SK-N-SH treated with all-trans-retinoic acid at 6 μM for 48 hours (cell line): ENCODE results near the gene TTPAL.

ENCODE experiments used
- ATAC-seq: fragments of 200-7000 bp; cut with Tn5 transposase; 3 replicates; pipeline ENCODE4 v1.9.1; 2020; ENCODE audit warnings: mild to moderate bottlenecking, moderate library complexity
- ARNTL ChIP-seq: fragments of 450-650 bp; formaldehyde crosslinking; IDR thresholded peaks from 2 replicates; pipeline ENCODE4 v1.5.0; 2020; ENCODE audit warnings: low read depth, mild to moderate bottlenecking, moderate library complexity, borderline replicate concordance
- BACH2 ChIP-seq: fragments of 250-450 bp; sonication (Bioruptor Pico); IDR thresholded peaks from 2 replicates; pipeline ENCODE4 v1.9.0; 2021; ENCODE audit warnings: mild to moderate bottlenecking, borderline replicate concordance
- CREB5 ChIP-seq: fragments of 250-450 bp; sonication (Bioruptor Pico); IDR thresholded peaks from 2 replicates; pipeline ENCODE4 v1.5.1; 2020; ENCODE audit warnings: low read depth, mild to moderate bottlenecking, moderate library complexity
- CSDC2 ChIP-seq: fragments of 250-450 bp; sonication (Bioruptor Pico); IDR thresholded peaks from 2 replicates; pipeline ENCODE4 v1.5.0; 2020; ENCODE audit warnings: mild to moderate bottlenecking, moderate library complexity
- CSRNP3 ChIP-seq: fragments of 250-450 bp; sonication (Bioruptor Pico); IDR thresholded peaks from 2 replicates; pipeline ENCODE4 v1.5.1; 2021; ENCODE audit warnings: mild to moderate bottlenecking, moderate library complexity
- ESRRG ChIP-seq: fragments of 250-450 bp; sonication (Bioruptor Pico); IDR thresholded peaks from 2 replicates; pipeline ENCODE4 v1.6.1; 2021; ENCODE audit warnings: mild to moderate bottlenecking
- GLIS3 ChIP-seq: fragments of 250-450 bp; sonication (Bioruptor Pico); IDR thresholded peaks from 2 replicates; pipeline ENCODE4 v1.5.0; 2020; ENCODE audit warnings: mild to moderate bottlenecking, moderate library complexity
- ISL1 ChIP-seq: fragments of 250-450 bp; sonication (Bioruptor Pico); IDR thresholded peaks from 2 replicates; pipeline ENCODE4 v2.1.2; 2022; ENCODE audit warnings: mild to moderate bottlenecking, moderate library complexity
- OSR1 ChIP-seq: fragments of 250-450 bp; sonication (Bioruptor Pico); IDR thresholded peaks from 2 replicates; pipeline ENCODE4 v1.8.0; 2022; ENCODE audit warnings: moderate library complexity, mild to moderate bottlenecking, inconsistent platforms
- PATZ1 ChIP-seq: fragments of 250-450 bp; sonication (Bioruptor Pico); IDR thresholded peaks from 2 replicates; pipeline ENCODE4 v1.8.0; 2020; ENCODE audit warnings: mild to moderate bottlenecking, moderate library complexity, borderline replicate concordance
- POU6F1 ChIP-seq: fragments of 250-450 bp; sonication (Bioruptor Pico); IDR thresholded peaks from 2 replicates; pipeline ENCODE4 v1.8.0; 2021; ENCODE audit warnings: low read depth, mild to moderate bottlenecking, moderate library complexity, borderline replicate concordance
- PPARA ChIP-seq: fragments of 250-450 bp; sonication (Bioruptor Pico); IDR thresholded peaks from 2 replicates; pipeline ENCODE4 v1.5.0; 2020; ENCODE audit warnings: mild to moderate bottlenecking, borderline replicate concordance
- RARB ChIP-seq: fragments of 250-450 bp; sonication (Bioruptor Pico); IDR thresholded peaks from 2 replicates; pipeline ENCODE4 v1.8.0; 2021; ENCODE audit warnings: mild to moderate bottlenecking, moderate library complexity
- SNAI2 ChIP-seq: fragments of 250-450 bp; sonication (Bioruptor Pico); IDR thresholded peaks from 2 replicates; pipeline ENCODE4 v1.5.0; 2020; ENCODE audit warnings: mild to moderate bottlenecking, moderate library complexity
- TOX ChIP-seq: fragments of 250-450 bp; sonication (Bioruptor Pico); IDR thresholded peaks from 2 replicates; pipeline ENCODE4 v1.8.0; 2021; ENCODE audit warnings: mild to moderate bottlenecking, moderate library complexity, borderline replicate concordance
- TSHZ2 ChIP-seq: fragments of 250-450 bp; sonication (Bioruptor Pico); IDR thresholded peaks from 2 replicates; pipeline ENCODE4 v1.5.0; 2020; ENCODE audit warnings: mild to moderate bottlenecking, moderate library complexity
- ZC3H10 ChIP-seq: fragments of 250-450 bp; sonication (Bioruptor Pico); IDR thresholded peaks from 2 replicates; pipeline ENCODE4 v1.5.1; 2021; ENCODE audit warnings: mild to moderate bottlenecking, moderate library complexity
- ZFP3 ChIP-seq: fragments of 250-450 bp; sonication (Bioruptor Pico); IDR thresholded peaks from 2 replicates; pipeline ENCODE4 v1.5.0; 2020; ENCODE audit warnings: mild to moderate bottlenecking, moderate library complexity
- ZFP30 ChIP-seq: fragments of 450-650 bp; formaldehyde crosslinking; IDR thresholded peaks from 2 replicates; pipeline ENCODE4 v1.5.0; 2022; ENCODE audit warnings: mild to moderate bottlenecking, moderate library complexity
- ZNF565 ChIP-seq: fragments of 450-650 bp; formaldehyde crosslinking; conservative IDR thresholded peaks from 2 replicates; pipeline ENCODE4 v1.5.0; 2020; ENCODE audit warnings: low read depth, mild to moderate bottlenecking, moderate library complexity
- ZNF70 ChIP-seq: fragments of 450-650 bp; formaldehyde crosslinking; IDR thresholded peaks from 2 replicates; pipeline ENCODE4 v1.5.0; 2020; ENCODE audit warnings: mild to moderate bottlenecking, moderate library complexity
- ZNF8 ChIP-seq: fragments of 450-650 bp; formaldehyde crosslinking; IDR thresholded peaks from 2 replicates; pipeline ENCODE4 v1.5.0; 2020; ENCODE audit warnings: mild to moderate bottlenecking, moderate library complexity

The TTPAL gene

GRCh38 chr20:44457016-44457415 lies 18.7 kb upstream of the TTPAL start:
- no peak for TF ChIP-seq CSRNP3 (CRISPR knock-in tag)
- TF ChIP-seq ZFP30: no peak
- no peak for TF ChIP-seq POU6F1 (CRISPR knock-in tag)
- no peak for TF ChIP-seq ZNF565 (CRISPR knock-in tag)
- TF ChIP-seq ZNF8 (CRISPR knock-in tag): no peak
- no peak for TF ChIP-seq SNAI2 (CRISPR knock-in tag)
- no peak for TF ChIP-seq BACH2 (CRISPR knock-in tag)
- no peak for TF ChIP-seq ESRRG (CRISPR knock-in tag)
- TF ChIP-seq ARNTL (CRISPR knock-in tag): no peak
- TF ChIP-seq ZFP3 (CRISPR knock-in tag): no peak
- TF ChIP-seq CREB5 (CRISPR knock-in tag): no peak
- TF ChIP-seq ZC3H10 (CRISPR knock-in tag): no peak
- TF ChIP-seq CSDC2 (CRISPR knock-in tag): no peak
- no peak for TF ChIP-seq TSHZ2 (CRISPR knock-in tag)
- no peak for TF ChIP-seq OSR1 (CRISPR knock-in tag)
- TF ChIP-seq RARB (CRISPR knock-in tag): no peak
- TF ChIP-seq TOX (CRISPR knock-in tag): no peak
- TF ChIP-seq GLIS3: no peak
- no peak for ATAC-seq

GRCh38 chr20:44459271-44459670 lies 16.4 kb upstream of the TTPAL start:
- TF ChIP-seq PPARA (CRISPR knock-in tag) (no peak), RARB (CRISPR knock-in tag) (no peak), ZFP30 (no peak), ARNTL (CRISPR knock-in tag) (no peak)
- ATAC-seq: no peak

GRCh38 chr20:44460795-44461141 lies 14.9 kb upstream of the TTPAL start:
- peak; percentile 86 for ATAC-seq
- no peak for TF ChIP-seq ZNF565 (CRISPR knock-in tag)
- no peak for TF ChIP-seq ISL1 (CRISPR knock-in tag)
- TF ChIP-seq PATZ1 (CRISPR knock-in tag): no peak
- TF ChIP-seq ZC3H10 (CRISPR knock-in tag): no peak
- no peak for TF ChIP-seq CSRNP3 (CRISPR knock-in tag)
- TF ChIP-seq ZNF70 (CRISPR knock-in tag): no peak
- TF ChIP-seq CREB5 (CRISPR knock-in tag): no peak
- TF ChIP-seq RARB (CRISPR knock-in tag): no peak
- TF ChIP-seq CSDC2 (CRISPR knock-in tag): no peak
- no peak for TF ChIP-seq ESRRG (CRISPR knock-in tag)
- no peak for TF ChIP-seq ZNF8 (CRISPR knock-in tag)
- no peak for TF ChIP-seq OSR1 (CRISPR knock-in tag)
- no peak for TF ChIP-seq POU6F1 (CRISPR knock-in tag)
- TF ChIP-seq BACH2 (CRISPR knock-in tag): no peak
